Ectodermal cell (in vitro differentiated cells): ENCODE measurements around the gene MROH8.
"Not testable (repeated sequence)": the region's sequence is repeated elsewhere in the genome, so short reads cannot be mapped to it uniquely, and the experiment has no call there.

ENCODE experiments used
- H3K27ac ChIP-seq: 2 replicates; pipeline ENCODE4 v1.7.0; 2013; ENCODE audit warnings: mild to moderate bottlenecking, low read depth, low read length; ENCODE audit not compliant: insufficient read depth, poor library complexity, severe bottlenecking
- H3K27me3 ChIP-seq: 2 replicates; pipeline ENCODE4 v1.7.0; 2013; ENCODE audit warnings: mild to moderate bottlenecking, low read length; ENCODE audit not compliant: insufficient read depth, control insufficient read depth, poor library complexity, severe bottlenecking
- H3K36me3 ChIP-seq: one replicate; pipeline ENCODE4 v1.7.0; 2013; ENCODE audit warnings: low read length; ENCODE audit not compliant: control insufficient read depth, insufficient read depth
- H3K4me1 ChIP-seq: one replicate; pipeline ENCODE4 v1.7.0; 2013; ENCODE audit warnings: low read length; ENCODE audit not compliant: control insufficient read depth, insufficient read depth
- H3K4me3 ChIP-seq: 2 replicates; pipeline ENCODE4 v1.7.0; 2013; ENCODE audit warnings: low read depth, low read length, control low read depth; ENCODE audit not compliant: insufficient read depth
- H3K9me3 ChIP-seq: 2 replicates; pipeline ENCODE4 v1.7.0; 2013; ENCODE audit warnings: mild to moderate bottlenecking, low read length, moderate library complexity; ENCODE audit not compliant: control insufficient read depth
- WGBS, 2 experiments: methylation state at CpG; one replicate each; pipeline ENCODE4 v1.1.7; 2013; ENCODE audit warnings: missing lambda C conversion rate in 2 of 2; 5-methylcytosine and 5-hydroxymethylcytosine counted together

Gene MROH8

DNA sequence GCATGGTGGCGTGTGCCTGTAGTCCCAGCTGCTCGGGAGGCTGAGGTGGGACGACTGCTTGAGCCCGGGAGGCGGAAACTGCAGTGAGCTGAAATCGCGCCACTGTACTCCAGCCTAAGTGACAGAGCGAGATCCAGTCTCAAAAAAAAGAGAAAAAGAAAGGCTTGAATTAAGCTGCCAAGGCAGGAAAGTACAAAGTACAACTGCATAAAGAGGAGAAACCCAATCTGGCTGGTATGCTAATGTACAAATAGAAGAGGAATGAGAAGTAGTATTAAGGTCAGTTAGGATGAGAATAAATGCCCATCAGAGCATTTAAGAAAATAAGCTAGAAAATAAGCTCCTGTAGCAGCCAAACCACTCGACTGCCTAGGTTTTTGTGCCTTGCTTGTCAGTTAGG, 23.4 kb downstream of the MROH8 start:
- no peak overlapping the region for H3K27ac ChIP-seq
- no peaks in the 10 kb centered on the region for H3K27me3 ChIP-seq
- no peaks in the 10 kb centered on the region for H3K4me1 ChIP-seq
- H3K36me3 ChIP-seq = no peaks in the 10 kb centered on the region
- H3K4me3 ChIP-seq = no peak overlapping the region
- 93 to 94% methylated on average over 9 of the region's 9 CpGs for WGBS, 2 experiments
- no peaks in the 10 kb centered on the region for H3K9me3 ChIP-seq

GRCh38 chr20:37154684-37155298, 24.6 kb downstream of the MROH8 start:
- Histone ChIP-seq H3K4me3 (no peak overlapping the region), H3K9me3 (no peaks in the 10 kb centered on the region), H3K4me1 (no peaks in the 10 kb centered on the region), H3K27me3 (no peaks in the 10 kb centered on the region), H3K27ac (no peak overlapping the region), H3K36me3 (no peaks in the 10 kb centered on the region)
- WGBS, 2 experiments = 95% methylated on average over 6 of the region's 6 CpGs

DNA sequence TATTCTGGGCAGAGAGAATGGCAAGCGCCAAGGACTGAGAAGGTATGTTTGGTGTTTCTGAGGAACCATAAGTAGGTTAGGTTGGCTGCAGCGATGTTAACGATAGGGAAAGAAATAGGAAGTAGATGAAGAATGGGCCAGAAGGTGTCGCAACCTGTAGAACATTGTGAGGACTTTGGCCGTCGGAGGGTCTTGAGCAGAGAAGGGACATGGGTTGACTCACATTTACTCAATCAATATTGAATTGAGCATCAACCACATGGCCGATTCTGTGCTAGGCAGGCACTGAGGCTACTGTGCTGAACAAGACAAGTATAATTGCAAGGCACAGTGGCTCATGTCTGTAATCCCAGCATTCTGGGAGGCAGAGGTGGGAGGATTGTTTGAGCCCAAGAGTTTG, 27.1 kb downstream of the MROH8 start:
- no peaks in the 10 kb centered on the region for H3K4me1 ChIP-seq
- WGBS, 2 experiments = 94 to 96% methylated on average over 7 of the region's 7 CpGs
- no peak overlapping the region for H3K27ac ChIP-seq
- H3K27me3 ChIP-seq = no peaks in the 10 kb centered on the region
- no peaks in the 10 kb centered on the region for H3K9me3 ChIP-seq
- no peak overlapping the region for H3K4me3 ChIP-seq
- H3K36me3 ChIP-seq = no peaks in the 10 kb centered on the region

GRCh38 chr20:37151529-37151928, 27.8 kb downstream of the MROH8 start:
- Histone ChIP-seq H3K27ac (no peak overlapping the region), H3K36me3 (no peaks in the 10 kb centered on the region), H3K4me1 (no peaks in the 10 kb centered on the region), H3K4me3 (no peak overlapping the region), H3K27me3 (no peaks in the 10 kb centered on the region), H3K9me3 (no peaks in the 10 kb centered on the region)
- WGBS, 2 experiments = 87 to 97% methylated on average over 3 of the region's 4 CpGs

- H3K4me3 ChIP-seq, H3K4me1 ChIP-seq, H3K36me3 ChIP-seq, H3K9me3 ChIP-seq, H3K27ac ChIP-seq, H3K27me3 ChIP-seq: not testable (repeated sequence)
- WGBS, 2 experiments = 96 to 98% methylated on average over 32 to 33 of the region's 33 CpGs
Measured at GRCh38 chr20:37150864-37151263, 28.5 kb downstream of the MROH8 start.

- Histone ChIP-seq H3K36me3 (no peaks in the 10 kb centered on the region), H3K9me3 (no peaks in the 10 kb centered on the region), H3K27me3 (no peaks in the 10 kb centered on the region), H3K4me1 (no peaks in the 10 kb centered on the region), H3K4me3 (no peak overlapping the region), H3K27ac (no peak overlapping the region)
- WGBS, 2 experiments = 93 to 95% methylated on average over 6 of the region's 6 CpGs
Measured at GRCh38 chr20:37147250-37147649, 32.1 kb downstream of the MROH8 start.

DNA sequence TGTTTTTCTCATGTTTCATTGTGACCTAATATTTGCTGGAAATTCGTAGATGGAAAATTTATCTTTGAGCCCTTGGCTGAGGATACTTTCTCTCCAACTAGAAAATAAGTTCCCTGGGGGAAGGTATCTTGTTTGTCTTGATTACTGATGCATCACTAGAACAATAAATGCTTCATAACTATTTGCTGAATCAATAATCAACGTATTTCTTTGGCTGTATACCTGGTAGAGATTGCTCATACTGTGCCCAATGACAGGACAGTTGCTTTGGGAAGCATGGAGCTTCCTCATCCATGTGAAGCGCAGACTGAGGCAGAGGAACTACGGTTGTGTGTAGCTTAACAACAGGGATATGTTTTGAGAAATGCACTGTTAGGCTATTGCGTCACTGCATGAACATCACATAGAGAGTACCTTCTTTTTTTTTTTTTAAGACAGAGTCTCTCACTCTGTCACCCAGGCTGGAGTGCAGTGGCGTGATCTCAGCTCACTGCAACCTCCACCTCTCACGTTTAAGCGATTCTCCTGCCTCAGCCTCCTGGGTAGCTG, 34.4 kb downstream of the MROH8 start:
- H3K4me3 ChIP-seq = no peak overlapping the region
- H3K36me3 ChIP-seq = no peaks in the 10 kb centered on the region
- no peaks in the 10 kb centered on the region for H3K4me1 ChIP-seq
- no peaks in the 10 kb centered on the region for H3K27me3 ChIP-seq
- H3K27ac ChIP-seq = no peak overlapping the region
- H3K9me3 ChIP-seq = no peaks in the 10 kb centered on the region
- WGBS, 2 experiments = 92 to 97% methylated on average over 8 of the region's 8 CpGs

DNA sequence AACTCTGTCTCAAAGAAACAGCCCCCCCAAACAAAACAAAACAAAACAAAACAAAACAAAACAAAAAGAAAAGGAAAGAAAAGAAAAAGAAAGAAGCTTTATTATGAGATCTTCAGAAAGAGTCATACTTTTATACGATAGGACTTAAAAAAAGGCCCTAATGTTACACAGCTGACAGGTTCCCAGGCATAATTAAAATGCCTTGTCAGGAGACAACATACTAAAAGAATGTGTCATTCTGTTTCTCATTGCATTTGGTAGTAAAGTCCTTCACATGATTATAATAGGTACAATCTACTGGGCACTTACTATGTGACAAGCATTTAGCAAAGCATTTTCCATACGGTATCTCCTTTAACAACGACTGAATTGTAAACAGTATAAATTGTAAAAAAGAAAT, 36.6 kb downstream of the MROH8 start:
- WGBS, 2 experiments = 94 to 100% methylated on average over 1 to 3 of the region's 3 CpGs
- Histone ChIP-seq H3K4me1 (no peaks in the 10 kb centered on the region), H3K27ac (no peak overlapping the region), H3K36me3 (no peaks in the 10 kb centered on the region), H3K27me3 (no peaks in the 10 kb centered on the region), H3K9me3 (no peaks in the 10 kb centered on the region), H3K4me3 (no peak overlapping the region)

GRCh38 chr20:37137547-37137946, 41.8 kb downstream of the MROH8 start:
- H3K9me3 ChIP-seq = no peaks in the 10 kb centered on the region
- WGBS, 2 experiments = 97 to 98% methylated on average over 4 of the region's 4 CpGs
- no peaks in the 10 kb centered on the region for H3K36me3 ChIP-seq
- no peaks in the 10 kb centered on the region for H3K27me3 ChIP-seq
- no peak overlapping the region for H3K27ac ChIP-seq
- no peaks in the 10 kb centered on the region for H3K4me1 ChIP-seq
- no peak overlapping the region for H3K4me3 ChIP-seq

- Histone ChIP-seq H3K27ac (no peak overlapping the region), H3K27me3 (no peaks in the 10 kb centered on the region), H3K9me3 (no peaks in the 10 kb centered on the region), H3K4me3 (no peak overlapping the region), H3K4me1 (no peaks in the 10 kb centered on the region), H3K36me3 (no peaks in the 10 kb centered on the region)
- WGBS, 2 experiments = 94 to 96% methylated on average over 2 of the region's 2 CpGs
Measured at GRCh38 chr20:37133952-37134351, 45.4 kb downstream of the MROH8 start.

DNA sequence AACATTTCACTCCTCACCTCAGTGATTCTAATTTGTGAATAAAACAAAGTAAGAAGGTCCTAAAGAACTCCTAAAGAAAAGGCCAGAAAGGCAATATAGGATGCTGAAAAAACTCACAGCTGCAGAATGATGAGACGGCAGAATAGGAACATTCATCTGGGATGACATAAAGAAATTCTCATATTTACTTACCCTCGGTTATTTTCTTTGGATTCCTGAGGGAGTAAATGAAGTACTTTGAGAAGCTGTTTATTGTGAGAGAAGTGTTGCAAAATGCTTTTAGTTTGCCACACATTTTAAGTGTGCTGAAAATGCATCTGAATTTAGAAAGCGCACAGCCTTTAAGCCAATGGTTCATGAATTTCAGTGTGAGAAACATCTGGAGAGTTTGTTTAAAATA, 47.9 kb downstream of the MROH8 start:
- Histone ChIP-seq H3K36me3 (no peaks in the 10 kb centered on the region), H3K27me3 (no peaks in the 10 kb centered on the region), H3K4me3 (no peak overlapping the region), H3K9me3 (no peaks in the 10 kb centered on the region), H3K27ac (no peak overlapping the region), H3K4me1 (no peaks in the 10 kb centered on the region)
- 93 to 96% methylated on average over 3 of the region's 3 CpGs for WGBS, 2 experiments
